K562 (cell line): ENCODE measurements around the gene LARP6. TPM values are rescaled to one million over a fixed set of nuclear protein-coding genes. Genes with fewer than 3 reads are reported as not detected.

ENCODE experiments used
- ARID2 ChIP-seq: fragments of 450-650 bp; IDR thresholded peaks from 2 replicates; pipeline ENCODE4 v1.6.1; 2017; ENCODE audit warnings: antibody characterized with exemption, mild to moderate bottlenecking
- ATF4 ChIP-seq: fragments of 450-650 bp; formaldehyde crosslinking; IDR thresholded peaks from 2 replicates; pipeline ENCODE4 v1.4.0; 2022; ENCODE audit warnings: mild to moderate bottlenecking, moderate library complexity
- BACH1 ChIP-seq: fragments of 200-800 bp; sonication (Bioruptor generic); IDR thresholded peaks from 2 replicates; pipeline ENCODE4 v1.6.1; 2016; ENCODE audit warnings: missing genetic modification characterization, missing compliant biosample characterization
- ELK1 ChIP-seq: sonication (generic); formaldehyde crosslinking; IDR thresholded peaks from 2 replicates; pipeline ENCODE4 v1.8.1; 2022; ENCODE audit warnings: missing genetic modification reagents
- FUS ChIP-seq: fragments of 200-400 bp; formaldehyde crosslinking; optimal IDR thresholded peaks from 2 replicates; pipeline ENCODE3; 2017; ENCODE audit warnings: low read depth, low read length
- GABPA ChIP-seq: fragments of 200-800 bp; sonication (Bioruptor generic); conservative IDR thresholded peaks from 2 replicates; pipeline ENCODE4 v1.6.1; 2016; ENCODE audit warnings: low read depth, missing genetic modification characterization, missing compliant biosample characterization
- KAT8 ChIP-seq: fragments of 450-650 bp; IDR thresholded peaks from 2 replicates; pipeline ENCODE4 v1.6.1; 2016; ENCODE audit warnings: low read depth, mild to moderate bottlenecking
- KDM2B ChIP-seq: fragments of 250-450 bp; sonication (Bioruptor Pico); IDR thresholded peaks from 2 replicates; pipeline ENCODE4 v1.8.0; 2021; ENCODE audit warnings: mild to moderate bottlenecking, moderate library complexity
- KLF10 ChIP-seq: fragments of 250-450 bp; sonication (Bioruptor Pico); IDR thresholded peaks from 2 replicates; pipeline ENCODE4 v1.6.1; 2021; ENCODE audit warnings: matching md5 sums
- LCOR ChIP-seq: sonication (generic); formaldehyde crosslinking; IDR thresholded peaks from 2 replicates; pipeline ENCODE4 v1.8.0; 2022; ENCODE audit warnings: mild to moderate bottlenecking, missing genetic modification reagents
- MAX ChIP-seq: sonication (generic); formaldehyde crosslinking; IDR thresholded peaks from 2 replicates; pipeline ENCODE4 v1.9.0; 2022; ENCODE audit warnings: mild to moderate bottlenecking, missing genetic modification reagents
- MAZ ChIP-seq, 2 experiments: fragments of 450-650 bp in 1 of 2; sonication (generic) in 1 of 2; formaldehyde crosslinking; IDR thresholded peaks in 1 of 2; conservative IDR thresholded peaks in 1 of 2; 2 replicates each; pipeline versions ENCODE4 v1.4.0 to v1.5.0; 2020; ENCODE audit warnings: mild to moderate bottlenecking in 1 of 2, missing genetic modification reagents in 1 of 2
- PHB2 ChIP-seq: fragments of 450-650 bp; IDR thresholded peaks from 2 replicates; pipeline ENCODE4 v1.6.1; 2017; ENCODE audit warnings: low read depth
- SREBF1 ChIP-seq: fragments of 150-350 bp; IDR thresholded peaks from 2 replicates; pipeline ENCODE4 v1.6.1; 2014; ENCODE audit warnings: antibody characterized with exemption, low read depth, low read length, borderline replicate concordance
- TAL1 ChIP-seq: fragments of 450-650 bp; IDR thresholded peaks from 2 replicates; pipeline ENCODE4 v1.6.1; 2016; ENCODE audit warnings: mild to moderate bottlenecking
- TCF7L2 ChIP-seq: fragments of 150-350 bp; IDR thresholded peaks from 2 replicates; pipeline ENCODE4 v1.6.1; 2016; ENCODE audit warnings: low read depth, mild to moderate bottlenecking, low read length, moderate library complexity
- THRAP3 ChIP-seq: fragments of 450-650 bp; IDR thresholded peaks from 2 replicates; pipeline ENCODE4 v1.6.1; 2016; ENCODE audit warnings: mild to moderate bottlenecking, inconsistent platforms, borderline replicate concordance
- YY1 ChIP-seq, 3 experiments: IDR thresholded peaks; 2 replicates each; pipeline ENCODE4 v1.6.1; 2011; ENCODE audit warnings: low read length in 2 of 3, mild to moderate bottlenecking in 2 of 3, moderate library complexity in 2 of 3, borderline replicate concordance in 1 of 3, control low read depth in 1 of 3, low read depth in 1 of 3; ENCODE audit not compliant: insufficient read depth in 3 of 3, insufficient replicate concordance in 2 of 3, control insufficient read depth in 1 of 3, insufficient read length in 1 of 3; ENCODE audit errors: extremely low read depth in 1 of 3
- ZBTB43 ChIP-seq: sonication (generic); formaldehyde crosslinking; IDR thresholded peaks from 2 replicates; pipeline ENCODE4 v1.8.0; 2023; ENCODE audit warnings: mild to moderate bottlenecking, missing genetic modification reagents
- ZBTB9 ChIP-seq: fragments of 450-650 bp; formaldehyde crosslinking; IDR thresholded peaks from 2 replicates; pipeline ENCODE4 v1.4.0; 2020; ENCODE audit warnings: mild to moderate bottlenecking, moderate library complexity
- ZKSCAN8 ChIP-seq: fragments of 200-800 bp; sonication (Bioruptor generic); IDR thresholded peaks from 2 replicates; pipeline ENCODE4 v1.6.1; 2016; ENCODE audit warnings: missing genetic modification characterization, missing compliant biosample characterization
- ZNF134 ChIP-seq: fragments of 250-450 bp; sonication (Bioruptor Pico); conservative IDR thresholded peaks from 2 replicates; pipeline ENCODE4 v1.4.0; 2020
- ZZZ3 ChIP-seq: fragments of 450-650 bp; IDR thresholded peaks from 2 replicates; pipeline ENCODE4 v1.6.1; 2016; ENCODE audit warnings: antibody characterized with exemption, mild to moderate bottlenecking, moderate library complexity
- polyA plus RNA-seq, 8 experiments: library from polyadenylated mRNA; depleted of rRNA in 4 of 8; stranded (reverse) in 5 of 8; unstranded in 3 of 8; fragments of >200 nt; fragmentation: Nextera tagmentation in 2 of 8; fragmentation: Illumina TruSeq in 1 of 8; extraction: Ambion mirVana in 2 of 8; extraction: Trizol in 1 of 8; gene quantifications; 2 replicates each; pipeline versions ENCODE4 v1.2.1 to v1.2.3, GENCODE V29; 2011 to 2014; ENCODE audit warnings: inconsistent platforms in 1 of 8, missing spikeins in 1 of 8
- total RNA-seq, 7 experiments: library from RNA; depleted of rRNA in 6 of 7; stranded (reverse); fragments of >200 nt in 6 of 7; fragmentation: Illumina TruSeq in 2 of 7; extraction: Trizol in 2 of 7; gene quantifications; 2 replicates each; pipeline versions ENCODE4 v1.2.1 to v1.2.3, GENCODE V29; 2011 to 2021; ENCODE audit warnings: low replicate concordance in 1 of 7

The LARP6 gene
- total and polyA plus RNA-seq, 9 of the 15 experiments (the other 6 are each of a cell fraction or from before 2014, with no cell fraction given): not detected

- TF ChIP-seq THRAP3: no peak
- no peak for TF ChIP-seq SREBF1
- no peak for TF ChIP-seq ARID2
- no peak for TF ChIP-seq TCF7L2
- no peak for TF ChIP-seq ZNF134 (CRISPR knock-in tag)
- no peak for TF ChIP-seq ZBTB43 (CRISPR knock-in tag)
- no peak for TF ChIP-seq KDM2B (CRISPR knock-in tag)
- no peak for TF ChIP-seq MAZ (CRISPR knock-in tag; conservative IDR thresholded peaks at IDR 0.05 in 1 of 2, IDR thresholded peaks at IDR 0.05 in 1 of 2)
- no peak for TF ChIP-seq LCOR
- TF ChIP-seq PHB2: no peak
- TF ChIP-seq ZBTB9 (CRISPR knock-in tag): no peak
- TF ChIP-seq BACH1 (tag): peak; percentile 46; the same call in 1 of the 2 replicates
- TF ChIP-seq YY1 (IDR thresholded peaks at IDR 0.05; ENCODE audit: borderline replicate concordance in 1 of 3, control insufficient read depth in 1 of 3, extremely low read depth in 1 of 3, insufficient read depth in 3 of 3, insufficient read length in 1 of 3, insufficient replicate concordance in 2 of 3, low read depth in 1 of 3, low read length in 2 of 3): no peak
- no peak; the same call in 1 of the 2 replicates for TF ChIP-seq GABPA
- TF ChIP-seq ZKSCAN8: no peak
- no peak for TF ChIP-seq ZZZ3
- peak; percentile 69 for TF ChIP-seq ATF4 (CRISPR knock-in tag)
- no peak for TF ChIP-seq ELK1
- no peak for TF ChIP-seq FUS
- no peak for TF ChIP-seq KLF10 (CRISPR knock-in tag)
- TF ChIP-seq KAT8: no peak
- TF ChIP-seq TAL1: no peak
- no peak for TF ChIP-seq MAX
Measured at GRCh38 chr15:70856884-70857561, 3.1 kb upstream of the LARP6 start (continued).
